Neural cell (in vitro differentiated cells): Measurements from ENCODE around the gene TBC1D20. TPM values are rescaled to one million over a fixed set of nuclear protein-coding genes. Genes with fewer than 3 reads are reported as not detected.

Experiments used
- H2AFZ ChIP-seq: fragments of 200-600, 300-800 bp; sonication (generic), shearing (Covaris generic); 2 replicates; pipeline ENCODE4 v1.6.0; 2014; ENCODE audit warnings: low read depth, mild to moderate bottlenecking, antibody characterized with exemption, low read length, moderate library complexity
- H3F3A ChIP-seq: fragments of 200-600 bp; shearing (Covaris generic); 2 replicates; pipeline ENCODE4 v1.6.1; 2016; ENCODE audit warnings: mild to moderate bottlenecking, moderate library complexity, mixed read lengths, antibody characterized with exemption, low read length; ENCODE audit not compliant: insufficient read depth, poor library complexity, severe bottlenecking
- H3K27ac ChIP-seq: fragments of 200-600, 300-800 bp; sonication (generic), shearing (Covaris generic); 2 replicates; pipeline ENCODE4 v1.5.1; 2014; ENCODE audit warnings: mild to moderate bottlenecking, low read length, moderate library complexity
- H3K27me3 ChIP-seq: fragments of 300-800, 200-600 bp; sonication (generic), shearing (Covaris generic); 2 replicates; pipeline ENCODE4 v1.6.0; 2014; ENCODE audit warnings: mild to moderate bottlenecking, low read depth, low read length, moderate library complexity; ENCODE audit not compliant: insufficient read depth
- H3K36me3 ChIP-seq: fragments of 300-800, 200-600 bp; sonication (generic), shearing (Covaris generic); 2 replicates; pipeline ENCODE4 v1.5.1; 2014; ENCODE audit warnings: mild to moderate bottlenecking, antibody characterized with exemption, low read length, moderate library complexity; ENCODE audit not compliant: insufficient read depth
- H3K4me2 ChIP-seq: fragments of 300-800, 200-600 bp; sonication (generic), shearing (Covaris generic); 2 replicates; pipeline ENCODE4 v1.6.0; 2014; ENCODE audit warnings: mild to moderate bottlenecking, low read length
- H3K4me3 ChIP-seq: fragments of 300-800, 200-600 bp; sonication (generic), shearing (Covaris generic); 2 replicates; pipeline ENCODE4 v1.5.1; 2014; ENCODE audit warnings: mild to moderate bottlenecking, low read length, moderate library complexity
- H3K79me2 ChIP-seq: fragments of 200-600 bp; shearing (Covaris generic); replicated peaks from 2 replicates; pipeline ENCODE4 v1.6.0; 2014; ENCODE audit warnings: mild to moderate bottlenecking, low read length, moderate library complexity; ENCODE audit not compliant: insufficient read depth
- H3K9ac ChIP-seq: fragments of 300-800, 200-600 bp; sonication (generic), shearing (Covaris generic); 2 replicates; pipeline ENCODE4 v1.6.1; 2016; ENCODE audit warnings: mild to moderate bottlenecking, low read length, mixed read lengths
- H3K9me2 ChIP-seq: fragments of 200-600 bp; shearing (Covaris generic); 2 replicates; pipeline ENCODE4 v1.6.1; 2016; ENCODE audit warnings: mild to moderate bottlenecking, low read length, mixed read lengths; ENCODE audit not compliant: insufficient read depth
- H3K9me3 ChIP-seq: fragments of 200-600, 300-800 bp; sonication (generic), shearing (Covaris generic); 2 replicates; pipeline ENCODE4 v1.6.1; 2016; ENCODE audit warnings: mild to moderate bottlenecking, mixed run types, low read length, moderate library complexity, mixed read lengths
- H4K20me1 ChIP-seq: fragments of 200-600 bp; shearing (Covaris generic); 2 replicates; pipeline ENCODE4 v1.6.1; 2016; ENCODE audit warnings: mild to moderate bottlenecking, mixed run types; ENCODE audit not compliant: insufficient read depth
- EP300 ChIP-seq: fragments of 450-650 bp; conservative IDR thresholded peaks from 2 replicates; pipeline ENCODE4 v1.6.1; 2014; ENCODE audit warnings: antibody characterized with exemption, mild to moderate bottlenecking, moderate library complexity; ENCODE audit not compliant: poor library complexity, severe bottlenecking
- EZH2 ChIP-seq: fragments of 200-600, 300-800 bp; shearing (Covaris generic), sonication (generic); IDR thresholded peaks from 2 replicates; pipeline ENCODE4 v1.6.1; 2014; ENCODE audit warnings: antibody characterized with exemption, low read length, borderline replicate concordance, mild to moderate bottlenecking; ENCODE audit not compliant: insufficient read depth, poor library complexity, severe bottlenecking
- MXI1 ChIP-seq: fragments of 450-650 bp; conservative IDR thresholded peaks from 2 replicates; pipeline ENCODE4 v1.6.1; 2014; ENCODE audit warnings: antibody characterized with exemption, mild to moderate bottlenecking; ENCODE audit not compliant: poor library complexity, severe bottlenecking
- POLR2AphosphoS5 ChIP-seq: IDR thresholded peaks from 2 replicates; pipeline ENCODE4 v1.6.1; 2012
- RAD21 ChIP-seq: fragments of 450-650 bp; conservative IDR thresholded peaks from 2 replicates; pipeline ENCODE4 v1.6.1; 2014; ENCODE audit warnings: antibody characterized with exemption, mild to moderate bottlenecking, moderate library complexity
- SMC3 ChIP-seq: fragments of 450-650 bp; conservative IDR thresholded peaks from 2 replicates; pipeline ENCODE4 v1.6.1; 2014; ENCODE audit warnings: antibody characterized with exemption, mild to moderate bottlenecking, moderate library complexity; ENCODE audit not compliant: poor library complexity
- TAF1 ChIP-seq: IDR thresholded peaks from 2 replicates; pipeline ENCODE4 v1.6.1; 2012; ENCODE audit warnings: low read depth
- polyA plus RNA-seq: library from polyadenylated mRNA; depleted of rRNA; stranded (reverse); fragments of >200 nt; gene quantifications from 2 replicates; pipeline ENCODE4 v1.2.3, GENCODE V29; 2014
- TF ChIP-seq, protein P1 (sequence below): IDR thresholded peaks from 2 replicates; pipeline ENCODE4 v1.6.1; 2012; ENCODE audit warnings: borderline replicate concordance
- TF ChIP-seq, protein P2 (sequence below): fragments of 450-650 bp; IDR thresholded peaks from 2 replicates; pipeline ENCODE4 v1.5.1; 2014; ENCODE audit warnings: antibody characterized with exemption, mild to moderate bottlenecking, moderate library complexity; ENCODE audit not compliant: poor library complexity, severe bottlenecking

Gene TBC1D20
- polyA plus RNA-seq, 1 donor from 2014 or later: 25.1 TPM

DNA sequence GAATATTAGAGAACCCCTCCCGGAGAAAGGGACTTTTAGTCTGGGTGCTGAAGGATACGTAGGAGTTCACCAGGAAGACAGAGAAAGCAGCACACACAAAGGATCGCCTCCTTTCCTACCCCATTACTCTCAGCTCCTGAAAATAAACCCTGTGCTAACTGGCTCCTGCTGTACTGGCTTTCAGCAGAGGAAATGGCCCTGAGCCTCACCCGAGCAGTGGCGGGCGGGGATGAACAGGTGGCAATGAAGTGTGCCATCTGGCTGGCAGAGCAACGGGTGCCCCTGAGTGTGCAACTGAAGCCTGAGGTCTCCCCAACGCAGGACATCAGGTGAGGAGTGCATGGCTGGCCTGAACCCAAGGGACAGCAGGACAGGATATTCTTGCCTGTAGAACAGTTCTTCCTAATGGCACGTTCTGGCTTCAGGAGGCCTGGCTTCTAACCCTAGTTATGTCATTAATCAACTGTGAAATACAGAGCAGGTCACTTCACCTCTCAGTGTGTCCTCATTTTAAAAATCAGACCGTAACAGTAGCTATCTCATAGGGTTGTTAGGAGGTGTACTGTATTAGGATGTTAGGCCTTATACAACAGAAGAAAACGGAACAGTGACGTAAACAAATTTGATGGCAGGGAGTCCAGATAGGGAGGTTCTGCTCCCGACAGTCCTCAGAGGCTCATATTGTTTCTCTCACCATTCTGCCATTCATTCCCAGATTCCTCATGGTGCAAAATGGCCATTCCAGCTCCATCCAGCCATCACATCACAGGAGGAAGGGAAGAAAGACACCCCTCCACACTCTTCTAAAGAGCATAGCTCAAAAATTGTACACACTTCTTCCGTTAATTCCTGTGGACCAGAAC lies 52.4 kb downstream of the TBC1D20 start:
- H3K27ac ChIP-seq: no peak overlapping the region
- peak overlapping the region; percentile 99 for H3K4me3 ChIP-seq
- H3K9ac ChIP-seq: no peak overlapping the region
- no peaks in the 10 kb centered on the region for H3K9me2 ChIP-seq
- TF ChIP-seq, protein P1, sequence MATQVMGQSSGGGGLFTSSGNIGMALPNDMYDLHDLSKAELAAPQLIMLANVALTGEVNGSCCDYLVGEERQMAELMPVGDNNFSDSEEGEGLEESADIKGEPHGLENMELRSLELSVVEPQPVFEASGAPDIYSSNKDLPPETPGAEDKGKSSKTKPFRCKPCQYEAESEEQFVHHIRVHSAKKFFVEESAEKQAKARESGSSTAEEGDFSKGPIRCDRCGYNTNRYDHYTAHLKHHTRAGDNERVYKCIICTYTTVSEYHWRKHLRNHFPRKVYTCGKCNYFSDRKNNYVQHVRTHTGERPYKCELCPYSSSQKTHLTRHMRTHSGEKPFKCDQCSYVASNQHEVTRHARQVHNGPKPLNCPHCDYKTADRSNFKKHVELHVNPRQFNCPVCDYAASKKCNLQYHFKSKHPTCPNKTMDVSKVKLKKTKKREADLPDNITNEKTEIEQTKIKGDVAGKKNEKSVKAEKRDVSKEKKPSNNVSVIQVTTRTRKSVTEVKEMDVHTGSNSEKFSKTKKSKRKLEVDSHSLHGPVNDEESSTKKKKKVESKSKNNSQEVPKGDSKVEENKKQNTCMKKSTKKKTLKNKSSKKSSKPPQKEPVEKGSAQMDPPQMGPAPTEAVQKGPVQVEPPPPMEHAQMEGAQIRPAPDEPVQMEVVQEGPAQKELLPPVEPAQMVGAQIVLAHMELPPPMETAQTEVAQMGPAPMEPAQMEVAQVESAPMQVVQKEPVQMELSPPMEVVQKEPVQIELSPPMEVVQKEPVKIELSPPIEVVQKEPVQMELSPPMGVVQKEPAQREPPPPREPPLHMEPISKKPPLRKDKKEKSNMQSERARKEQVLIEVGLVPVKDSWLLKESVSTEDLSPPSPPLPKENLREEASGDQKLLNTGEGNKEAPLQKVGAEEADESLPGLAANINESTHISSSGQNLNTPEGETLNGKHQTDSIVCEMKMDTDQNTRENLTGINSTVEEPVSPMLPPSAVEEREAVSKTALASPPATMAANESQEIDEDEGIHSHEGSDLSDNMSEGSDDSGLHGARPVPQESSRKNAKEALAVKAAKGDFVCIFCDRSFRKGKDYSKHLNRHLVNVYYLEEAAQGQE: no peak
- TF ChIP-seq, protein P2, sequence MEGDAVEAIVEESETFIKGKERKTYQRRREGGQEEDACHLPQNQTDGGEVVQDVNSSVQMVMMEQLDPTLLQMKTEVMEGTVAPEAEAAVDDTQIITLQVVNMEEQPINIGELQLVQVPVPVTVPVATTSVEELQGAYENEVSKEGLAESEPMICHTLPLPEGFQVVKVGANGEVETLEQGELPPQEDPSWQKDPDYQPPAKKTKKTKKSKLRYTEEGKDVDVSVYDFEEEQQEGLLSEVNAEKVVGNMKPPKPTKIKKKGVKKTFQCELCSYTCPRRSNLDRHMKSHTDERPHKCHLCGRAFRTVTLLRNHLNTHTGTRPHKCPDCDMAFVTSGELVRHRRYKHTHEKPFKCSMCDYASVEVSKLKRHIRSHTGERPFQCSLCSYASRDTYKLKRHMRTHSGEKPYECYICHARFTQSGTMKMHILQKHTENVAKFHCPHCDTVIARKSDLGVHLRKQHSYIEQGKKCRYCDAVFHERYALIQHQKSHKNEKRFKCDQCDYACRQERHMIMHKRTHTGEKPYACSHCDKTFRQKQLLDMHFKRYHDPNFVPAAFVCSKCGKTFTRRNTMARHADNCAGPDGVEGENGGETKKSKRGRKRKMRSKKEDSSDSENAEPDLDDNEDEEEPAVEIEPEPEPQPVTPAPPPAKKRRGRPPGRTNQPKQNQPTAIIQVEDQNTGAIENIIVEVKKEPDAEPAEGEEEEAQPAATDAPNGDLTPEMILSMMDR: no peak
- no peak for TF ChIP-seq EP300
- no peak for TF ChIP-seq EZH2
- TF ChIP-seq MXI1: no peak
- TF ChIP-seq RAD21: no peak
- TF ChIP-seq TAF1: no peak
- no peak for TF ChIP-seq SMC3
- TF ChIP-seq POLR2AphosphoS5: no peak
- no peaks in the 10 kb centered on the region for H4K20me1 ChIP-seq
- H2AFZ ChIP-seq: no peak overlapping the region
- H3K4me2 ChIP-seq: no peak overlapping the region
- H3K79me2 ChIP-seq: peaks cover 25% of the 10 kb centered on the region
- no peaks in the 10 kb centered on the region for H3K9me3 ChIP-seq
- no peaks in the 10 kb centered on the region for H3K27me3 ChIP-seq
- no peaks in the 10 kb centered on the region for H3K36me3 ChIP-seq
- H3F3A ChIP-seq: peaks cover 5% of the 10 kb centered on the region

GRCh38 chr20:408843-409696 lies 53.3 kb downstream of the TBC1D20 start:
- H3K9me3 ChIP-seq: no peaks in the 10 kb centered on the region
- peak overlapping the region; percentile 61 for H3K27ac ChIP-seq
- peak overlapping the region; percentile 99 for H3K4me3 ChIP-seq
- TF ChIP-seq EP300: no peak
- peaks cover 25% of the 10 kb centered on the region for H3K79me2 ChIP-seq
- H4K20me1 ChIP-seq: no peaks in the 10 kb centered on the region
- no peaks in the 10 kb centered on the region for H3K27me3 ChIP-seq
- H3K9me2 ChIP-seq: no peaks in the 10 kb centered on the region
- peaks cover 5% of the 10 kb centered on the region for H3F3A ChIP-seq
- H3K36me3 ChIP-seq: no peaks in the 10 kb centered on the region
- peak overlapping the region; percentile 98 for H2AFZ ChIP-seq
- peak overlapping the region; percentile 87 for H3K9ac ChIP-seq
- H3K4me2 ChIP-seq: peak overlapping the region; percentile 88
